ENCODE measurements around the gene MUC4. TPM values are rescaled to one million over a fixed set of nuclear protein-coding genes. Genes with fewer than 3 reads are reported as not detected.
"Not testable (repeated sequence)": the region's sequence is repeated elsewhere in the genome, so short reads cannot be mapped to it uniquely, and the experiment has no call there.

Gene MUC4
- total and polyA plus RNA-seq, 12 donors: 0.03 to 0.17 (median 0.09) TPM; not detected in 6

DNA sequence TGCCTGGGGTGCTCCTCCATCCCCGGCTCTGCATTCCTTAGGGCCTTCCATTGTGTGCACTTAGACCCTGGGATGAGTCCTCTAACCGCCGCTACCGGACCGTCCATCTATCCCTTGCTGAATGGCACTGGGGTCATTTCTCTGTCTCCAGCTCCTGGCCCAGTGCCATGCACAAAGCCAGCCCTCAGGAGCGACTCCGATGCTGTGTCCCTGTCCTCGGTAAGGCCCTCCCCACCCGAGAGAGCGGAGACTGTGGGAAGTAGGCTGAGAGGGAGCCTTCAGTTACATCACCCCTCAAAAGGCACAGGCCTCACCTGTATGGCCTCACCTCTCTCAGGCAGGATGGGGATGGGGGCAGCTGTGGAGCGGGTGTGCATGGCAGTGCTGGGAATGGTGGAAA is 33.8 kb downstream of the MUC4 start:
- DNase-seq: no peak
- intact Hi-C loops (cut with DNase I): no loop called here
- no peak for TF ChIP-seq POLR2A (IDR thresholded peaks at IDR 0.05)
- TF ChIP-seq, protein P1, sequence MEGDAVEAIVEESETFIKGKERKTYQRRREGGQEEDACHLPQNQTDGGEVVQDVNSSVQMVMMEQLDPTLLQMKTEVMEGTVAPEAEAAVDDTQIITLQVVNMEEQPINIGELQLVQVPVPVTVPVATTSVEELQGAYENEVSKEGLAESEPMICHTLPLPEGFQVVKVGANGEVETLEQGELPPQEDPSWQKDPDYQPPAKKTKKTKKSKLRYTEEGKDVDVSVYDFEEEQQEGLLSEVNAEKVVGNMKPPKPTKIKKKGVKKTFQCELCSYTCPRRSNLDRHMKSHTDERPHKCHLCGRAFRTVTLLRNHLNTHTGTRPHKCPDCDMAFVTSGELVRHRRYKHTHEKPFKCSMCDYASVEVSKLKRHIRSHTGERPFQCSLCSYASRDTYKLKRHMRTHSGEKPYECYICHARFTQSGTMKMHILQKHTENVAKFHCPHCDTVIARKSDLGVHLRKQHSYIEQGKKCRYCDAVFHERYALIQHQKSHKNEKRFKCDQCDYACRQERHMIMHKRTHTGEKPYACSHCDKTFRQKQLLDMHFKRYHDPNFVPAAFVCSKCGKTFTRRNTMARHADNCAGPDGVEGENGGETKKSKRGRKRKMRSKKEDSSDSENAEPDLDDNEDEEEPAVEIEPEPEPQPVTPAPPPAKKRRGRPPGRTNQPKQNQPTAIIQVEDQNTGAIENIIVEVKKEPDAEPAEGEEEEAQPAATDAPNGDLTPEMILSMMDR (IDR thresholded peaks at IDR 0.05): no peak
- 74 to 92% (median 77%) methylated on average over 8 to 11 of the region's 11 CpGs for WGBS, 4 donors
- Histone ChIP-seq H3K9me3 (replicated peaks in 1 of 3) (no peaks in the 10 kb centered on the region), H3K36me3 (replicated peaks in 1 of 2) (no peaks in the 10 kb centered on the region), H3K4me3 (no peak overlapping the region), H3K27me3 (no peaks in the 10 kb centered on the region), H3K27ac (no peak overlapping the region), H3K4me1 (replicated peaks in 1 of 2) (no peaks in the 10 kb centered on the region)

DNA sequence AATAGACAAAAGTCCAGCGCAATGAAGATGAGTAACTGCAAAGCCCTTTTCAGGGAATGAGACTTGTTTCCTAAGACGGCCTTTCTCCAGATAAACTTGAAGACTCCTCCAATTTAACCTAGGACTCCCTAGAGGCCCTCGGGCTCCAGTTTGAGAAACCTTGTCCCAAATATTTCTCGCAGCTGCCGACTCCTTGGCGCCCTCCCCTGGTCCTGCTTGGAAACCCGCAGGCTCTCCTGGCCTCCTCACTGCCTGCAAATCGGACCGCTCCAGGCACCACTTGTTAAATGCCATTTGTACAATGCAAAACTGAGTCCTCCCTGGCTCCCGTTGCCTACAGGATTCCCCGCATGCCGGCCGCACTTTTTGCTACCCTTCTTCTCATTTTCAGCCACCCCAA is 36.8 kb downstream of the MUC4 start:
- no peaks in the 10 kb centered on the region for H3K9me3 ChIP-seq (replicated peaks in 1 of 3)
- intact Hi-C loops (cut with DNase I): no loop called here
- no peak for TF ChIP-seq POLR2A (IDR thresholded peaks at IDR 0.05)
- TF ChIP-seq, protein P1 (IDR thresholded peaks at IDR 0.05): peak; percentile 37 to 64 (median 52)
- no peak overlapping the region for H3K27ac ChIP-seq
- peak; percentile 49 to 78 (median 64) for DNase-seq
- H3K36me3 ChIP-seq (replicated peaks in 1 of 2): no peaks in the 10 kb centered on the region
- WGBS, 4 donors: 28 to 51% (median 33%) methylated on average over 13 of the region's 13 CpGs
- H3K4me1 ChIP-seq (replicated peaks in 1 of 2): no peaks in the 10 kb centered on the region
- H3K4me3 ChIP-seq: no peak overlapping the region
- H3K27me3 ChIP-seq: no peaks in the 10 kb centered on the region

DNA sequence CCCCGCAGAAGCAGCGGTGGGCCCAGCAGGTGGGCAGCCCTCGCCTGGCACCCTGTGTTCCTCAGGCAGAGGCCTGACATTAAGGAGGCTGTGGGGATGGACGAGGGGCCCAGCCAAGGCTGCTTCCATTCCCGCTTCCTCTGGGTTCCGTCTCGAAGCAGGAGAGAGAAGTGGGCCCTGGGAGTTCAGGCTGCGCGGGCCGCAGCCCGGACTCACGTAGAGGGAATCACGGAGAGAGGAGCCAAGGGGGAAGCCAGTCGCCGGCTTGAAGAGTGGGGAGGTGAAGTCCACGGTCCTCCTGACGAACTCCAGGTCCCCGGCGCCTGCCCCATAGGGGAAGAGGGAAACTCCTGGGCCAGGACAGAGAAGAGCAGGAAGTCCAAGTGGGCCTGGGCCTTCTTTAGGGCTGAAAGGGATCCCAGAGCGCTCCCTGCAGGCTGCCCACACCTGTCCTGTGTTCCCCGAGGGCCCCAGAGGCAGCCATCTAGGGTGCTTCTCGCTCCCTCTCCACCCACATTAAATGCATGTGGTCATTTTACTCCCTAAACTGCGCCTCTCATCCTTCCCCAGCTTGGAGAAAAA is 37.7 kb downstream of the MUC4 start:
- Histone ChIP-seq H3K4me3 (no peak overlapping the region), H3K36me3 (replicated peaks in 1 of 2) (no peaks in the 10 kb centered on the region), H3K27ac (no peak overlapping the region), H3K9me3 (replicated peaks in 1 of 3) (no peaks in the 10 kb centered on the region), H3K4me1 (replicated peaks in 1 of 2) (no peaks in the 10 kb centered on the region), H3K27me3 (no peaks in the 10 kb centered on the region)
- peak in 1 of 7 donors; percentile 10 for DNase-seq
- intact Hi-C loops (cut with DNase I): no loop called here
- 87 to 97% (median 90%) methylated on average over 21 to 23 of the region's 23 CpGs for WGBS, 4 donors
- TF ChIP-seq, protein P1 (IDR thresholded peaks at IDR 0.05): no peak
- TF ChIP-seq POLR2A (IDR thresholded peaks at IDR 0.05): no peak

DNA sequence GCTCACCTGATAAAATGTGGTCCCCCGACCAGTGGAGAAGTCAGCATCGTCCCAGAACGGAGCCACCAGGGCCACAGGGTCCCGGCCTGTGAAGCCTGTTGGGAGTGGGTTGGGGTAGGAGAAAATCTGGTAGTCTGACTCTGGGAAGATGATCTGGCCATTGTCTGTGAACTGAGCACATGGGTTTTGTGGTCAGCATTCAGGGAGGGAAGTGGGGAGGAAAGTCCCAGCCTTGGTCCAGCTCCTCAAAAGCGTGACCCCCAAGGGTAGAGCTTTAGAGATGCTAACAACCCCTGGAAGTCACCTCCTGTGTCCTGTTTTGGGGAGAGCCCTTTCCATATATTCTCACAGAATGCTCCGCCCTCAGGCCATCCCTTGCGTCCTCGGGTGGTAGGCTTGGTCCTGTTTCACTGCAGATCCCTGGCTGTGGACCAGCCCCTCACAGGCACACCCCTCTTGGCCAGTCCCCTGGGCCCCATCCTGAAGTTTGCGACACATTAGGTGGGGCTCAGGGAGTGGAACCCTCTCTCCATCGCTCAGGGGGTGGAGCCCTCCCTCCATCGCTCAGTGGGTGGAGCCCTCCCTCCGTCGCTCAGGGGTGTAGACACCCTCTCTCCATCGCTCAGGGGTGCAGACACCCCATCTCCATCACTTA is 40.0 kb downstream of the MUC4 start:
- intact Hi-C loops (cut with DNase I): no loop called here

DNA sequence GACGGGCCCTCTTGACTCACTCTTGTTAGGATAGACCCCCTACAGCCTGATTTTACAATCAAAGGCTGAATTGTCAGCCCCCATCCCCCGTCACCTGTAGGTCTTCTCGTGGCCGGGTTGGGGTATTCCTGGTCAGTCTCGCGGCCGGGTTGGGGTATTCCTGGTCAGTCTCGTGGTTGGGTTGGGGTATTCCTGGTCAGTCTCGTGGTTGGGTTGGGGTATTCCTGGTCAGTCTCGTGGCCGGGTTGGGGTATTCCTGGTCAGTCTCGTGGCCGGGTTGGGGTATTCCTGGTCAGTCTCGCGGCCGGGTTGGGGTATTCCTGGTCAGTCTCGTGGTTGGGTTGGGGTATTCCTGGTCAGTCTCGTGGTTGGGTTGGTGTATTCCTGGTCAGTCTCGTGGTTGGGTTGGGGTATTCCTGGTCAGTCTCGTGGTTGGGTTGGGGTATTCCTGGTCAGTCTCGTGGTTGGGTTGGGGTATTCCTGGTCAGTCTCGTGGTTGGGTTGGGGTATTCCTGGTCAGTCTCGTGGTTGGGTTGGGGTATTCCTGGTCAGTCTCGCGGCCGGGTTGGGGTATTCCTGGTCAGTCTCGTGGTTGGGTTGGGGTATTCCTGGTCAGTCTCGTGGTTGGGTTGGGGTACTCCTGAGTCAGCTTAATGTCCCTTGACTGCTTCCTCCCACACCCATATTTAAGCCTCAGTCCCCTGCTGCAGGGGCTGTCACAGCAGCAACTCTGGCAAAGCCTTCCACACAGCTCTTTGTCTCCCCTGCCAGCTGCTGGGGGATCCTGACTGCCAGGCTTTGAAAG is 40.7 kb downstream of the MUC4 start:
- intact Hi-C loops (cut with DNase I): not testable (repeated sequence)

More for the DNA sequence above, 40.0 kb downstream of the MUC4 start:
- H3K27ac ChIP-seq: no peak overlapping the region
- WGBS, 4 donors: 82 to 91% (median 85%) methylated on average over 9 to 14 of the region's 14 CpGs
- TF ChIP-seq POLR2A (IDR thresholded peaks at IDR 0.05): no peak
- TF ChIP-seq, protein P1 (IDR thresholded peaks at IDR 0.05): no peak
- no peaks in the 10 kb centered on the region for H3K36me3 ChIP-seq (replicated peaks in 1 of 2)
- no peak overlapping the region for H3K4me3 ChIP-seq
- H3K27me3 ChIP-seq: no peaks in the 10 kb centered on the region
- peak in 1 of 7 donors; percentile 10 for DNase-seq
- no peaks in the 10 kb centered on the region for H3K9me3 ChIP-seq (replicated peaks in 1 of 3)
- H3K4me1 ChIP-seq (replicated peaks in 1 of 2): no peaks in the 10 kb centered on the region

More for the DNA sequence above, 40.7 kb downstream of the MUC4 start:
- peak in 1 of 7 donors; percentile 13 for DNase-seq
- 83 to 93% (median 90%) methylated on average over 8 to 23 of the region's 28 CpGs for WGBS, 4 donors
- H3K27me3 ChIP-seq; H3K9me3 ChIP-seq (replicated peaks in 1 of 3); H3K36me3 ChIP-seq (replicated peaks in 1 of 2); H3K4me3 ChIP-seq; H3K27ac ChIP-seq; H3K4me1 ChIP-seq (replicated peaks in 1 of 2): not testable (repeated sequence)
